GM12878 (cell line): ENCODE results near the gene TCOF1. TPM values are rescaled to one million over a fixed set of nuclear protein-coding genes. Genes with fewer than 3 reads are reported as not detected.

Experiments
- ATAC-seq: fragments of 200-7000 bp; cut with Tn5 transposase; 3 replicates; pipeline ENCODE4 v1.9.1; 2020; ENCODE audit warnings: mild to moderate bottlenecking, moderate library complexity
- BruUV-seq: library from RNA; stranded (reverse); fragments of 400-500 nt; replicated peaks from 2 replicates; lab custom pipeline; 2021; lab: Mats Ljungman, UMichigan
- CTCF ChIA-PET: fragments of 300-600 bp; sonication (Branson Sonifier 250); formaldehyde crosslinking; extraction: SDS; loops from one replicate; lab custom pipeline; 2021; ENCODE audit warnings: inconsistent platforms; lab: Yijun Ruan, JAX
- POLR2A ChIA-PET: fragments of 350-600 bp; formaldehyde crosslinking; extraction: SDS; loops from one replicate; lab custom pipeline; 2021; ENCODE audit warnings: inconsistent platforms; lab: Charles Lee
- RAD21 ChIA-PET: fragments of 300-600 bp; sonication (Branson Sonifier 250); formaldehyde crosslinking; loops from one replicate; lab custom pipeline; 2023; ENCODE audit warnings: antibody characterized with exemption; ENCODE audit not compliant: unreplicated experiment; lab: Charles Lee
- SMC1A ChIA-PET: fragments of 300-600 bp; sonication (Branson Sonifier 250); formaldehyde crosslinking; loops from one replicate; lab custom pipeline; 2023; ENCODE audit not compliant: unreplicated experiment, uncharacterized antibody; lab: Charles Lee
- DNase-seq: peaks from one replicate; pipeline ENCODE4 v3.0.0-alpha.2; 2011; ENCODE audit warnings: low read depth, low spot score
- FAIRE-seq: peaks from 3 replicates; lab custom pipeline; 2011; peaks lifted over from hg19 to GRCh38; lab: Jason Lieb, UNC
- H2AFZ ChIP-seq: 2 replicates; pipeline ENCODE4 v1.6.0; 2011; ENCODE audit warnings: low read depth, low read length, control low read depth; ENCODE audit not compliant: control insufficient read depth
- H3K27ac ChIP-seq: 2 replicates; pipeline ENCODE4 v1.5.1; 2011; ENCODE audit warnings: control low read depth; ENCODE audit not compliant: control insufficient read depth, insufficient read depth
- H3K27me3 ChIP-seq, 2 experiments: replicated peaks in 1 of 2; 2 replicates each; pipeline versions ENCODE4 v1.6.0 to v1.6.1; 2011; ENCODE audit warnings: low read length in 1 of 2; ENCODE audit not compliant: control insufficient read depth in 2 of 2, insufficient read depth in 2 of 2
- H3K36me3 ChIP-seq, 2 experiments: 2 replicates each; pipeline ENCODE4 v1.5.1; 2011; ENCODE audit warnings: low read length in 1 of 2; ENCODE audit not compliant: control insufficient read depth in 2 of 2, insufficient read depth in 2 of 2
- H3K4me1 ChIP-seq: 2 replicates; pipeline ENCODE4 v1.6.1; 2011; ENCODE audit warnings: mild to moderate bottlenecking, low read length, moderate library complexity, mixed read lengths; ENCODE audit not compliant: control insufficient read depth, insufficient read depth
- H3K4me2 ChIP-seq: 2 replicates; pipeline ENCODE4 v1.6.0; 2011; ENCODE audit warnings: control low read depth; ENCODE audit not compliant: control insufficient read depth, insufficient read depth
- H3K4me3 ChIP-seq: fragments of 200-600 bp; sonication (generic); 2 replicates; pipeline ENCODE4 v1.5.1; 2016
- H3K79me2 ChIP-seq: 2 replicates; pipeline ENCODE4 v1.6.0; 2011; ENCODE audit warnings: low read length; ENCODE audit not compliant: control insufficient read depth, insufficient read depth
- H3K9ac ChIP-seq: 2 replicates; pipeline ENCODE4 v1.8.0; 2011; ENCODE audit warnings: low read length, control low read depth, mixed read lengths; ENCODE audit not compliant: control insufficient read depth, insufficient read depth
- H3K9me3 ChIP-seq: replicated peaks from 3 replicates; pipeline ENCODE4 v1.5.1; 2011; ENCODE audit warnings: mild to moderate bottlenecking, low read length; ENCODE audit not compliant: control insufficient read depth, insufficient read depth
- H4K20me1 ChIP-seq: 2 replicates; pipeline ENCODE4 v1.6.0; 2011; ENCODE audit not compliant: control insufficient read depth, insufficient read depth
- FOXK2 ChIP-seq: fragments of 450-650 bp; IDR thresholded peaks from 2 replicates; pipeline ENCODE4 v1.6.1; 2017; ENCODE audit warnings: mild to moderate bottlenecking, moderate library complexity
- FOXM1 ChIP-seq: IDR thresholded peaks from 2 replicates; pipeline ENCODE4 v1.6.1; 2012; ENCODE audit warnings: low read depth, mild to moderate bottlenecking, inconsistent platforms, low read length, moderate library complexity
- JUND ChIP-seq: IDR thresholded peaks from 2 replicates; pipeline ENCODE4 v1.6.1; 2012; ENCODE audit warnings: low read depth, mild to moderate bottlenecking, low read length, improper control_type of control experiment, moderate library complexity
- MEF2A ChIP-seq: IDR thresholded peaks from 2 replicates; pipeline ENCODE4 v1.6.1; 2011; ENCODE audit warnings: low read depth, mild to moderate bottlenecking, low read length, moderate library complexity; ENCODE audit not compliant: insufficient read depth
- RB1 ChIP-seq: fragments of 450-650 bp; formaldehyde crosslinking; IDR thresholded peaks from 2 replicates; pipeline ENCODE4 v1.6.1; 2017; ENCODE audit warnings: mild to moderate bottlenecking, borderline replicate concordance
- SPI1 ChIP-seq: IDR thresholded peaks from 2 replicates; pipeline ENCODE4 v1.6.1; 2011; ENCODE audit warnings: low read depth, mild to moderate bottlenecking, low read length, moderate library complexity, borderline replicate concordance; ENCODE audit not compliant: insufficient read depth
- WGBS: methylation state at CpG from one replicate; pipeline ENCODE4 v1.1.6; 2016; ENCODE audit warnings: low lambda C conversion rate; ENCODE audit not compliant: insufficient replicate concordance, insufficient coverage; ENCODE audit errors: missing lambda C conversion rate; 5-methylcytosine and 5-hydroxymethylcytosine counted together
- in situ Hi-C: fragments of 300-500 bp; cut with MboI; formaldehyde crosslinking; loops from 9 replicates; pipeline ENCODE4 v1.14.3; 2018; ENCODE audit warnings: mixed read lengths
- intact Hi-C: fragments of 100-400 bp; cut with micrococcal nuclease; formaldehyde crosslinking; loops from one replicate; pipeline ENCODE4 v1.14.2; 2022; ENCODE audit not compliant: unreplicated experiment
- polyA plus RNA-seq, 11 experiments: library from polyadenylated mRNA; depleted of rRNA in 4 of 11; unstranded in 6 of 11; stranded (reverse) in 5 of 11; fragments of >200 nt; fragmentation: Nextera tagmentation in 4 of 11; fragmentation: Illumina TruSeq in 1 of 11; extraction: Ambion mirVana in 4 of 11; extraction: Trizol in 1 of 11; gene quantifications; 1 replicate in 1 of 11; 2 replicates in 10 of 11; pipeline versions ENCODE4 v1.2.1 to v1.2.3, GENCODE V29; 2011 to 2016; ENCODE audit warnings: inconsistent platforms in 2 of 11, missing spikeins in 2 of 11, low read depth in 1 of 11
- total RNA-seq, 4 experiments: library from RNA; depleted of rRNA in 3 of 4; stranded (reverse); fragments of >200 nt in 3 of 4; fragmentation: Illumina TruSeq in 1 of 4; extraction: Trizol in 1 of 4; gene quantifications; 2 replicates each; pipeline versions ENCODE4 v1.2.1 to v1.2.3, GENCODE V29; 2013 to 2021
- TF ChIP-seq, protein P1 (sequence below): IDR thresholded peaks from 2 replicates; pipeline ENCODE4 v1.6.1; 2012; ENCODE audit warnings: low read depth, low read length, improper control_type of control experiment
- TF ChIP-seq, protein P2 (sequence below): fragments of 450-650 bp; IDR thresholded peaks from 2 replicates; pipeline ENCODE4 v1.6.1; 2016; ENCODE audit warnings: mild to moderate bottlenecking

TCOF1 gene
- total and polyA plus RNA-seq, 10 of the 15 experiments (the other 5 are each of a cell fraction or from before 2014, with no cell fraction given) = 8.7 to 83.9 (median 38.9) TPM

DNA sequence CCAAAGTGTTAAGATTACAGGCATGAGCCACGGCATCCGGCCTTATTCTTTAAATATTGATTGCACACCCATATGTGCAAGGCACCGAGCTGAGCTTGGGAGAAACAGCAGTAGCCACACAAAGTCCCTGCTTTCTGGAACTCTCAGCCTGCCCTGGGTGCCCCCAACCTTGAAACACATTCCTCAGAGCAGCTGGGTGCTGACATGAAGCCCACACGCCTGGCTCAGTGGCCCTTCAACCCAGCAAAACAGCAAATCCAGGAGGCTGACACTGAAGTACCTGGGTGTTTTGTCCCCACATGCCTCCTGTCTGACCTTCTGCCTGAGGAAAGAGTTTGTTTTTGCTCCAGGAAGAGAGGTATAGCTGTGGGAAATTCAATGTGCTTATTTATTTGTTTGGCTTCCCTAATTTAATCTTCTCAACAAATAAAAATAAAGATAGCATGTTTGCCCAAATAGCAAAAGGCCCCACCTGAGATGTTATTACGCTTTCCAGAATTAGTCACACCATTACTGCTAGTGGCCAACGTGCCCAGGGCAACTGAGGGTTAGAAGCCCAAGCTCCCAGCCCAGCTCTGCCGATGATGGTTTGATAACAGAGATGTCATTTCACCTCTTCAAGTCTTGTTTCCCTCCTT is 13.4 kb upstream of the TCOF1 start:
- H3K4me3 ChIP-seq = no peak overlapping the region
- BruUV-seq = no TSS peak
- no peaks in the 10 kb centered on the region for H3K79me2 ChIP-seq
- RAD21 ChIA-PET = no interaction called here
- H3K36me3 ChIP-seq = no peaks in the 10 kb centered on the region
- no peak overlapping the region for H3K4me2 ChIP-seq
- TF ChIP-seq, protein P1, sequence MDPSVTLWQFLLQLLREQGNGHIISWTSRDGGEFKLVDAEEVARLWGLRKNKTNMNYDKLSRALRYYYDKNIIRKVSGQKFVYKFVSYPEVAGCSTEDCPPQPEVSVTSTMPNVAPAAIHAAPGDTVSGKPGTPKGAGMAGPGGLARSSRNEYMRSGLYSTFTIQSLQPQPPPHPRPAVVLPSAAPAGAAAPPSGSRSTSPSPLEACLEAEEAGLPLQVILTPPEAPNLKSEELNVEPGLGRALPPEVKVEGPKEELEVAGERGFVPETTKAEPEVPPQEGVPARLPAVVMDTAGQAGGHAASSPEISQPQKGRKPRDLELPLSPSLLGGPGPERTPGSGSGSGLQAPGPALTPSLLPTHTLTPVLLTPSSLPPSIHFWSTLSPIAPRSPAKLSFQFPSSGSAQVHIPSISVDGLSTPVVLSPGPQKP = no peak
- no peak for TF ChIP-seq MEF2A
- in situ Hi-C loops (no loop called here), intact Hi-C loops (no loop called here)
- SMC1A ChIA-PET = interaction anchor here (0.8 to 1.0 kb wide), 2 partner anchors 54 to 181 kb away, joined by 3 to 4 read pairs; no protein-coding TSS in a partner anchor
- DNase-seq = no peak
- POLR2A ChIA-PET = no interaction called here
- H3K4me1 ChIP-seq = peaks cover 5% of the 10 kb centered on the region; the same call in 1 of the 2 replicates
- H3K27ac ChIP-seq = no peak overlapping the region
- no peak for FAIRE-seq
- no peaks in the 10 kb centered on the region for H3K27me3 ChIP-seq
- H3K9me3 ChIP-seq = no peaks in the 10 kb centered on the region
- CTCF ChIA-PET = no interaction called here
- 51% methylated on average over 7 of the region's 7 CpGs for WGBS
- no peaks in the 10 kb centered on the region for H4K20me1 ChIP-seq
- H2AFZ ChIP-seq = no peak overlapping the region; the same call in 1 of the 2 replicates
- no peak overlapping the region for H3K9ac ChIP-seq
- ATAC-seq = no peak

DNA sequence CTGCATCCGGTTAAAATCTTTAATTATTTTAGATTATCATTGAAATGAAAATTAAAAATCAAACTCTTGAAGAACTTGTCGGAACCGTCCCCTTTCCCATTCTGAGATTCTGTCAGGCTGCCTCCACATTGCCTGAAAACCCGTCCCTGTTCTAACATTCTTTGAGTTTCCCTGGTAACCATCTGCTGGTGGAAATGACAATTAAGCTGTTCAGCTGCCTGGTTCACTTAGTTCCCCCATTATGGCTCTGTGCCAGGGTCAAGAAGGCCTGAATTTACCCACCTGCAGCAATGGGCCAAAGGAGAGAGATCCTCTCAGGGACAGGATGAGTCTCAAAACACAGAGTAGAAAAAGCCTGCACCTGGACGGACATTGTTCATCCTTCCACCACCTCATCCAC is 11.8 kb upstream of the TCOF1 start:
- intact Hi-C loops = no loop called here
- TF ChIP-seq JUND (no peak), FOXM1 (no peak), FOXK2 (no peak), RB1 (no peak), SPI1 (no peak)
- TF ChIP-seq, protein P2, sequence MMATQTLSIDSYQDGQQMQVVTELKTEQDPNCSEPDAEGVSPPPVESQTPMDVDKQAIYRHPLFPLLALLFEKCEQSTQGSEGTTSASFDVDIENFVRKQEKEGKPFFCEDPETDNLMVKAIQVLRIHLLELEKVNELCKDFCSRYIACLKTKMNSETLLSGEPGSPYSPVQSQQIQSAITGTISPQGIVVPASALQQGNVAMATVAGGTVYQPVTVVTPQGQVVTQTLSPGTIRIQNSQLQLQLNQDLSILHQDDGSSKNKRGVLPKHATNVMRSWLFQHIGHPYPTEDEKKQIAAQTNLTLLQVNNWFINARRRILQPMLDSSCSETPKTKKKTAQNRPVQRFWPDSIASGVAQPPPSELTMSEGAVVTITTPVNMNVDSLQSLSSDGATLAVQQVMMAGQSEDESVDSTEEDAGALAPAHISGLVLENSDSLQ = no peak

More for the DNA sequence above, 11.8 kb upstream of the TCOF1 start:
- 61% methylated on average over 5 of the region's 5 CpGs for WGBS
- in situ Hi-C loops = no loop called here
- SMC1A ChIA-PET = no interaction called here
- Histone ChIP-seq H3K4me2 (no peak overlapping the region), H3K27ac (no peak overlapping the region), H4K20me1 (no peaks in the 10 kb centered on the region), H3K79me2 (no peaks in the 10 kb centered on the region), H2AFZ (no peak overlapping the region), H3K4me3 (no peak overlapping the region), H3K9me3 (no peaks in the 10 kb centered on the region), H3K9ac (no peak overlapping the region), H3K4me1 (peaks cover 10% of the 10 kb centered on the region), H3K36me3 (no peaks in the 10 kb centered on the region), H3K27me3 (no peaks in the 10 kb centered on the region)
- FAIRE-seq (no peak), DNase-seq (no peak), ATAC-seq (no peak)
- no TSS peak for BruUV-seq
- CTCF ChIA-PET = no interaction called here
- POLR2A ChIA-PET = interaction anchor here (0.7 kb wide), 1 partner anchor 35 kb away, joined by 5 read pairs; no protein-coding TSS in a partner anchor
- RAD21 ChIA-PET = no interaction called here
